Heart right ventricle (tissue), 16 donors: ENCODE measurements around the gene RIC1. TPM values are rescaled to one million over a fixed set of nuclear protein-coding genes. Genes with fewer than 3 reads are reported as not detected.

ENCODE experiments used
- ATAC-seq, 8 donors: fragments of 200-7000 bp; cut with Tn5 transposase; one replicate each; pipeline ENCODE4 v1.9.1; 2020; ENCODE audit warnings: mild to moderate bottlenecking in 8 of 8, moderate library complexity in 8 of 8, moderate number of reproducible peaks in 1 of 8
- DNase-seq, 2 donors: peaks; one replicate each; pipeline ENCODE4 v3.0.0-alpha.2; 2020
- H3K27ac ChIP-seq, 10 donors: fragments of 200-600 bp; sonication (generic) in 2 of 10; one replicate each; pipeline versions ENCODE4 v1.5.0 to v1.8.0; 2020 to 2022; ENCODE audit warnings: mild to moderate bottlenecking in 3 of 10
- H3K27me3 ChIP-seq, 7 donors: fragments of 200-600 bp; one replicate each; pipeline ENCODE4 v1.8.0; 2021 to 2022; ENCODE audit warnings: mild to moderate bottlenecking in 2 of 7
- H3K36me3 ChIP-seq, 9 donors: fragments of 200-600 bp; sonication (generic) in 1 of 9; one replicate each; pipeline versions ENCODE4 v1.5.0 to v1.8.0; 2020 to 2022; ENCODE audit warnings: mild to moderate bottlenecking in 2 of 9
- H3K4me1 ChIP-seq, 9 donors: fragments of 200-600 bp; sonication (generic) in 1 of 9; one replicate each; pipeline versions ENCODE4 v1.5.0 to v1.8.0; 2020 to 2022; ENCODE audit warnings: mild to moderate bottlenecking in 4 of 9
- H3K4me3 ChIP-seq, 10 donors: fragments of 200-600 bp; sonication (generic) in 2 of 10; one replicate each; pipeline versions ENCODE4 v1.5.0 to v1.8.0; 2020 to 2022; ENCODE audit warnings: mild to moderate bottlenecking in 7 of 10, moderate library complexity in 2 of 10
- H3K9me3 ChIP-seq, 11 donors: fragments of 200-600 bp in 10 of 11; sonication (generic) in 2 of 11; one replicate each; pipeline versions ENCODE4 v1.5.0 to v1.8.0; 2013 to 2022; ENCODE audit warnings: mild to moderate bottlenecking in 2 of 11, control low read depth in 1 of 11, moderate library complexity in 1 of 11
- WGBS, 2 donors: extraction: QIAGEN DNeasy Blood & Tissue Kit; methylation state at CpG; one replicate each; pipeline ENCODE4 v1.1.7; 2013; ENCODE audit warnings: inconsistent platforms in 1 of 2; 5-methylcytosine and 5-hydroxymethylcytosine counted together
- intact Hi-C, 10 donors: fragments of 100-400 bp; cut with DNase I; formaldehyde crosslinking; loops; one replicate each; pipeline versions ENCODE4 v1.11.1 to v1.14.2; 2022
- polyA plus RNA-seq, 2 donors: library from polyadenylated mRNA; stranded (reverse); fragments of 200-250 nt; gene quantifications; one replicate each; pipeline ENCODE4 v1.2.3, GENCODE V29; 2013
- total RNA-seq, 10 donors: library from RNA; stranded (reverse); fragmentation: NEBNext Ultra II Directional in 3 of 10; extraction: Animal tissue kit (Norgen Biotek cat#: 25700) in 3 of 10; gene quantifications; one replicate each; pipeline versions ENCODE4 v1.2.1 to v1.2.4, GENCODE V29; 2021 to 2023
- TF ChIP-seq, protein P1 (sequence below), 9 donors: fragments of 200-600 bp; sonication (generic) in 2 of 9; IDR thresholded peaks; one replicate each; pipeline versions ENCODE4 v1.5.0 to v1.8.0; 2021 to 2022; ENCODE audit warnings: antibody characterized with exemption in 9 of 9, mild to moderate bottlenecking in 5 of 9, moderate library complexity in 1 of 9
- donor health status: Arrhythmogenic right ventricular cardiomyopathy.
- donor health status: ischemic (EF 13 %, LVEDD 7.1; RV severe dilation, severe dysfunction).
- donor health status: healthy with polysubstance abuse.
- donor health status: DM: no; HTN: yes; CAD: no.
- donor health status: DM: no; HTN: no; CAD: no.
- donor health status: ischemic (EF 25% LVEDD 6.9; RV normal size, moderate dysfunction).
- donor health status: ischemic (EF 25% LVEDD 5.7; RV mildly dilated, moderate dysfunction).
- donor health status: healthy.
- donor health status: DM: yes; HTN: yes; CAD: no.
- donor health status: Ischemic cardiomyopathy.
- donor health status: ischemic (EF 35%, LVEDD 5.7; RV mildly dilated, moderate dysfunction).
- donor health status: nonischemic (EF 11% LVEDD 7.7; RV severe dilation, severe dysfunction).
- donor health status: DM: yes; HTN: yes; CAD: no.
- donor health status: PGD.
- donor health status: ischemic (EF 29% LVEDD 5.4; RV normal size, mild dysfunction).
- donor health status: nonischemic (EF 23%, LVEDD 6.1; RV moderate dilation, normal function).

Gene RIC1
- total and polyA plus RNA-seq, 12 donors = 2.5 to 13.8 (median 8.3) TPM

DNA sequence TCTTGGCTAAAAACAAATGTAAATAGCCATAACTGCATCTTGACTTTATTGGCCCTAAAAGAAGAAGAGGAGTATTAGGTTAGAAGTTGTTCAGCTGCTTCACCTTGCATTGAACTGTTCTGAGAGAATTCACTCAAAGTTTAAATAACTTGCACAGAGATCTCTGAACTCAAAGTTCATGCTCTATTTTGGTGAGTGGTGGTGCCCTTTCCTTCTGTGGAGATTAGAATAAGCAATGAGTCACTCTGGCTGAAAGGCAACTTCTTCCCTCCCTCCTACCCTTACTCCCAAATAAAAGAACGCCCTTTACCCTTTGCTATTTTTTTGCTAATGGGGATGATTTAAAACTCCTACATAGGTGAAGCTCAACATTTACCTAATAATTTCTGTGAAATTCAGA lies 155.1 kb downstream of the RIC1 start:
- H3K4me1 ChIP-seq = peaks cover 0 to 24% (median 6%) of the 10 kb centered on the region in 9 donors
- ATAC-seq (peak in 6 of 8 donors; percentile 39 to 66 (median 58)), DNase-seq (no peak)
- H3K4me3 ChIP-seq = no peak overlapping the region
- no peaks in the 10 kb centered on the region for H3K27me3 ChIP-seq
- H3K36me3 ChIP-seq = peaks cover 0 to 80% (median 16%) of the 10 kb centered on the region in 9 donors
- 90 to 95% methylated on average over 1 of the region's 1 CpG for WGBS, 2 donors
- intact Hi-C loops = loop anchor here in 1 of 10 donors (1.0 kb wide), 1 partner anchor 33 kb away; no protein-coding TSS in a partner anchor
- peaks cover 0 to 27% (median under 1%) of the 10 kb centered on the region in 11 donors for H3K9me3 ChIP-seq
- peak overlapping the region in 1 of 10 donors; percentile 15 for H3K27ac ChIP-seq
- TF ChIP-seq, protein P1, sequence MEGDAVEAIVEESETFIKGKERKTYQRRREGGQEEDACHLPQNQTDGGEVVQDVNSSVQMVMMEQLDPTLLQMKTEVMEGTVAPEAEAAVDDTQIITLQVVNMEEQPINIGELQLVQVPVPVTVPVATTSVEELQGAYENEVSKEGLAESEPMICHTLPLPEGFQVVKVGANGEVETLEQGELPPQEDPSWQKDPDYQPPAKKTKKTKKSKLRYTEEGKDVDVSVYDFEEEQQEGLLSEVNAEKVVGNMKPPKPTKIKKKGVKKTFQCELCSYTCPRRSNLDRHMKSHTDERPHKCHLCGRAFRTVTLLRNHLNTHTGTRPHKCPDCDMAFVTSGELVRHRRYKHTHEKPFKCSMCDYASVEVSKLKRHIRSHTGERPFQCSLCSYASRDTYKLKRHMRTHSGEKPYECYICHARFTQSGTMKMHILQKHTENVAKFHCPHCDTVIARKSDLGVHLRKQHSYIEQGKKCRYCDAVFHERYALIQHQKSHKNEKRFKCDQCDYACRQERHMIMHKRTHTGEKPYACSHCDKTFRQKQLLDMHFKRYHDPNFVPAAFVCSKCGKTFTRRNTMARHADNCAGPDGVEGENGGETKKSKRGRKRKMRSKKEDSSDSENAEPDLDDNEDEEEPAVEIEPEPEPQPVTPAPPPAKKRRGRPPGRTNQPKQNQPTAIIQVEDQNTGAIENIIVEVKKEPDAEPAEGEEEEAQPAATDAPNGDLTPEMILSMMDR (IDR thresholded peaks at IDR 0.05) = no peak

DNA sequence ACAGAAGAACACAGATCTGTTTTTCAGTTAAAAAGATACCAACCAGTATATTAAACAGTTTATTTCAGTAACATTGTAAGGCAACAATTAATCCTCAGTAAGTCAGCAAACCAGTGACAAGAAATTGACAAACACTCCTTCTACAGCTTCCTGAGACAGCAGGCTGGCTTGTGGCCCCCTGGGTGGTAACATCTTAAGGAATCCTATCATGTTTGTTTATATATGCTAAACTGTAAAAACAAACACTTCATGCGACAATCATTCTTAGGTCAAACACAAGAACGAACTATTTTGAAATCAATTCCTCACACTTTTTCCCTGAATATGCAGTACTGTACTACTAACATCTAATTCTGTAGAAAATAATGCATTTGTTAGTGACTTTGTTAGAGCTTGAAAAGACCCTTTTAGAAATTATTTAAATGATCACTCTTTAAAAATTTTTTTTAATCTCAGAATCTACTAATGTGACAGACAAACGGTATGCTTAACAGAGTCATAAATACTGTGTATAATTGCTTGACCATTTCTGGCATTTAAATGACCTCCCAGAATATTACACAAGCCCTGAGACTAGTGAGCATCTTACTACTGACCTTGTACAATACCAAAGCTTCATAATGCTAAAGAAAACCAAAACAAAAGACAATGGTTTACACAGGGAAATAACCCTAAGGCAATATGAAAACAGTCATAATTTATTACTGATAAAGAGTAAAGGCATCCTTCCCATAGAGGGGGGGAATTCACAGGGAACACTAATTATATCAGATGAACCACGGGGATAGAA lies 155.8 kb downstream of the RIC1 start:
- no peak overlapping the region for H3K4me3 ChIP-seq
- TF ChIP-seq, protein P1 (IDR thresholded peaks at IDR 0.05) = no peak
- ATAC-seq (peak in 1 of 8 donors; percentile 15), DNase-seq (no peak)
- intact Hi-C loops = loop anchor here in 1 of 10 donors (1.0 kb wide), 1 partner anchor 33 kb away; no protein-coding TSS in a partner anchor
- H3K36me3 ChIP-seq = peaks cover 0 to 77% (median 8%) of the 10 kb centered on the region in 9 donors
- H3K27ac ChIP-seq = peak overlapping the region in 1 of 10 donors; percentile 15
- H3K27me3 ChIP-seq = no peaks in the 10 kb centered on the region
- 73 to 80% methylated on average over 4 of the region's 4 CpGs for WGBS, 2 donors
- H3K4me1 ChIP-seq = peaks cover 0 to 24% (median 6%) of the 10 kb centered on the region in 9 donors
- H3K9me3 ChIP-seq = peaks cover 0 to 21% (median 0%) of the 10 kb centered on the region in 11 donors

DNA sequence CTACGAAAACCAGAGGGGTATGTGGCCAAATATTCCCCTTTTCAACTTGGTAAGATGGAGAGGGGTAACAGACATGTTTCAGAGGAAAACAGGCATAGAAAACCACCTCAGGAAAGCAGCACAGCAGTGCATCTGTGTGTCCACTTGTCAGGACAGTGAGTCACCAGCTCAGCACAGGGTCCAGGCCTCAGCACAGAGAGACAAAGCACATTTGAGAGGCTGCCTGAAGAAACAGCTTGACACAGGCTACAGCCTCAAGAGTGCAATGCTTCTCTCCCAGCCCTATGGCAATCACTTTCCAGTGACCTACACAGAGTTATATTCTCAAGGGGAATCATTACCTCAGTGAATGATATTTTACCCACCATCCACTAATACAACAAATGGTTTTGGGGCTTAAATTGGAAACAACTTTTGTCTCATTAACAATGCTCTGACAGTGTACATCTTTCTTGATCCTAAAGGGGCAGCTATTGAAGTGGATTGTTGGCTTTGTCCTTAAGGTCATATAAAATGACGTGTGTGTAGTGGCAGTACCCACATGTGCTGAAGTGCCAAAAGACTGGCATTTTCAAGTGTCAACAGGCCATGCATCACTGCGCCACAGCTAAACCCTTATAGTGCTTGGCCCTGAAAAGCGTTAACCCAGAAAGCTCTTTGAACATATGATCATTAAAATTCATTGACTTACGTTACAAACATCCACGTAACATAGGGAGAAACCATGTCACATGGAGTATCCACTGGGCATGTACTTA lies 157.6 kb downstream of the RIC1 start:
- H3K4me1 ChIP-seq = peaks cover 0 to 25% (median 8%) of the 10 kb centered on the region in 9 donors
- peak overlapping the region in 2 of 10 donors; percentile 33 to 41 for H3K27ac ChIP-seq
- intact Hi-C loops = no loop called here
- TF ChIP-seq, protein P1 (IDR thresholded peaks at IDR 0.05) = no peak
- H3K4me3 ChIP-seq = no peak overlapping the region
- WGBS, 2 donors = 80 to 87% methylated on average over 6 of the region's 6 CpGs
- H3K9me3 ChIP-seq = peaks cover 0 to 26% (median 0%) of the 10 kb centered on the region in 11 donors
- no peak for DNase-seq
- peaks cover 0 to 79% (median 0%) of the 10 kb centered on the region in 9 donors for H3K36me3 ChIP-seq
- peak in 7 of 8 donors; percentile 40 to 84 (median 68) for ATAC-seq
- H3K27me3 ChIP-seq = no peaks in the 10 kb centered on the region

DNA sequence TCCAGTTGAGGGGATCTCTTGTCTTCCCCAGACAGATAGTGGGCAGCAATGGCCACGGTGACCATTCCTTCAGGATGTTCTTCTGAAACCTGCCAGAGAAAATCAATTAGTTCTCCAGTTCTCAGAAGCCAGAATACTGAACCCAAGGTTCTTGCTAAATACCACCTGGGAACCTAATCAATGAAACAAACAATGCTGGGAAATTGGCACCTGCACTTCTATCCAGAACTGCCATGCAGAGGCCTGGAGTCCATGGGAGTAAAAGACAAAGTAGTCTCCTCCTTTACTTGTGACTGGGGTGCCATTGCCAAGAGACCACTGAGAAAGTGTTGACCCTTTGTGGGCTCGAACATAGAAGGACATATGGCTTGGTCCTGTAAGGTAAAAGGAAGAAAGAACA lies 158.3 kb downstream of the RIC1 start:
- WGBS, 2 donors = 94 to 96% methylated on average over 2 of the region's 2 CpGs
- no peak overlapping the region for H3K4me3 ChIP-seq
- H3K4me1 ChIP-seq = peaks cover 0 to 32% (median 14%) of the 10 kb centered on the region in 9 donors
- peaks cover 0 to 19% (median 0%) of the 10 kb centered on the region in 11 donors for H3K9me3 ChIP-seq
- H3K27ac ChIP-seq = no peak overlapping the region
- H3K27me3 ChIP-seq = no peaks in the 10 kb centered on the region
- ATAC-seq = no peak
- DNase-seq = no peak
- intact Hi-C loops = no loop called here
- TF ChIP-seq, protein P1 (IDR thresholded peaks at IDR 0.05) = no peak
- H3K36me3 ChIP-seq = peaks cover 0 to 78% (median 0%) of the 10 kb centered on the region in 9 donors
